GM18502 (cell line): ENCODE data around the gene MARK1.

Experiments
- ATAC-seq: cut with Tn5 transposase; IDR thresholded peaks from one replicate; pipeline ENCODE4 v1.9.1; 2021; ENCODE audit warnings: mild to moderate bottlenecking; ENCODE audit not compliant: unreplicated experiment, poor library complexity

Gene MARK1

GRCh38 chr1:220707160-220707559 is 179.2 kb downstream of the MARK1 start:
- no peak for ATAC-seq

- ATAC-seq, result no peak
These were observed 180.3 kb downstream of the MARK1 start for GRCh38 chr1:220708244-220708643.

- no peak for ATAC-seq
These were observed 181.2 kb downstream of the MARK1 start for GRCh38 chr1:220708936-220709801.

GRCh38 chr1:220710333-220710732 is 182.4 kb downstream of the MARK1 start:
- ATAC-seq, result no peak

- peak; percentile 94 for ATAC-seq
These were observed 183.3 kb downstream of the MARK1 start for GRCh38 chr1:220711056-220711809.
